Neural progenitor cell (in vitro differentiated cells): ENCODE measurements around the gene OR4S2.

Experiments
- CTCF ChIP-seq: fragments of 200-600 bp; sonication (generic); IDR thresholded peaks from 2 replicates; pipeline ENCODE4 v1.5.1; 2017; ENCODE audit warnings: antibody characterized with exemption, mild to moderate bottlenecking
- EZH2 ChIP-seq: fragments of 200-600 bp; sonication (generic); IDR thresholded peaks from 2 replicates; pipeline ENCODE4 v1.6.1; 2017; ENCODE audit warnings: antibody characterized with exemption, mild to moderate bottlenecking, moderate library complexity
- EZH2phosphoT487 ChIP-seq: fragments of 200-600 bp; sonication (generic); IDR thresholded peaks from 2 replicates; pipeline ENCODE4 v1.6.1; 2017; ENCODE audit warnings: antibody characterized with exemption

GRCh38 chr11:55634813-55635212 lies 13.3 kb upstream of the OR4S2 start, which contains the start of gene OR4P4:
- TF ChIP-seq CTCF (no peak), EZH2 (no peak), EZH2phosphoT487 (no peak)
